Activated CD8-positive, alpha-beta memory T cell treated with anti-CD3 and anti-CD28 coated beads, Interleukin-2, amount 50 U/mL, for 4 hours (primary cell): ENCODE results near the gene DOCK9.
"Not testable (repeated sequence)": the region's sequence is repeated elsewhere in the genome, so short reads cannot be mapped to it uniquely, and the experiment has no call there.

Source experiments
- DNase-seq: peaks from one replicate; pipeline ENCODE4 v3.0.0-alpha.2; 2020

Gene DOCK9

GRCh38 chr13:98813993-98814392 lies 163.9 kb downstream of the DOCK9 start:
- DNase-seq = no peak

GRCh38 chr13:98812186-98812790 lies 165.6 kb downstream of the DOCK9 start:
- not testable (repeated sequence) for DNase-seq

- no peak for DNase-seq
Measured at GRCh38 chr13:98810746-98811145, 167.1 kb downstream of the DOCK9 start.

DNA sequence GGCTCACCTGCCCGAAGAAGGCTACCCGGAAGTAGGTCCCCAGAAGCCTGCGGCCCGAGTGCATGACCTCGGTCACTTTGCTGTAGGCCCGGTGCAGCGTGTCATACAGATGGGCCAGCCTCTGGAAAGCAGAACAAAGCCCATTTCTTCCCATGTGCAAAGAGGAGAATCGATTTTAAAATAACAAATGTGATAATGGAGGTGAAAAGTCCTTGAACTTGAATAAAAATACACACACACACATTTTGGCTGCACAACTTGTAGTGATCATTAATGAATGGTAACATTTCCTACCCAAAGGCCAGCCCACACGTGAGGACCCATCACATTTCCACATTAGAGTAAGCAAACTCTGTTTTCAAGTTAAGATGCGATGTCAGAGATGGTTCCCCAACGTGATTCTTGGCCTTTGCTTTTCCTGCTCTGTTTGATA lies 168.5 kb downstream of the DOCK9 start:
- DNase-seq = no peak

DNA sequence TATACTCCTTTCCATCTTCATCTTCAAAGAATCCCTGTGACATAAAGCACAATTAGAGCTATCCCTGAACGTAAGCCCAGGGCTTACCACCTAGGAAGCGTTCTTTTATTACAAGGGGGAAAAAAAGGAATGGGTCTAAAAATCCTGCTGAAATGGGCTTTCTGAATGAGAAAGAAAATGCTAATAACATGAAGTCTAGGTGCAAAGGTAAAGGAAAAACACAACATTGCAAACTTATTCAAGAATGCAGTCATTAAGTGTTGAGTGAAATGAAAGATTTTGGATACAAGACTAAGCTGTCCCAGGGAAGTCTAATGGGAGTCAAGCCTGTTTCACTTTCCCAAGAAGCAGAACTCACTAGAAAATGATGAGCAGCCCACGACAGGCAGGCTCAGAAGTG lies 170.1 kb downstream of the DOCK9 start:
- no peak for DNase-seq

- no peak for DNase-seq
Measured at GRCh38 chr13:98804336-98804855, 173.5 kb downstream of the DOCK9 start.

- no peak for DNase-seq
Measured at GRCh38 chr13:98803921-98804320, 173.9 kb downstream of the DOCK9 start.

DNA sequence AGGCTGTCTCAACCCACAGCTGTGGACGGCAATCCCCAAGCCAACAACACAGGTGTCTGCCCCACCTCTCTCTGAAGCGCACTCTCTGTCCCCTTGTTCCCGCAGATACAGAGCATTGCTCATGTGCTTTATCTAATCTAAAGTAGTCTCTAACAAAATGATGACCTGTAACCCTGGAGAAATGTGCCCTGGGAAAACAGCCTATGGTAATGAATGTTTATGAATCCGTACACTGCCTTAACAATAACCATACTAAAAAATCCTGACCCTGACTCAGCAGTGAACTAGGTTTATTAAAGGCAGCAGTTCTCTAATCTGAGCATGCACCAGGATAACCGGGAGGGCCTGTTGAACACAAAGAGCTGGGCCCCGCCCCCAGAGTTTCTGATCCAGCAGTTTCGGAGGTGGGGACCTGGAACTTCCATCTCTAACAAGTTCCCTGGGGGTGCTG lies 174.7 kb downstream of the DOCK9 start:
- DNase-seq = no peak

- DNase-seq = no peak
Measured at GRCh38 chr13:98802559-98802958, 175.3 kb downstream of the DOCK9 start.

- no peak for DNase-seq
Measured at GRCh38 chr13:98801626-98802418, 176.0 kb downstream of the DOCK9 start.

GRCh38 chr13:98800078-98800477 lies 177.8 kb downstream of the DOCK9 start:
- no peak for DNase-seq

- DNase-seq = no peak
Measured at GRCh38 chr13:98798849-98799645, 178.8 kb downstream of the DOCK9 start.

DNA sequence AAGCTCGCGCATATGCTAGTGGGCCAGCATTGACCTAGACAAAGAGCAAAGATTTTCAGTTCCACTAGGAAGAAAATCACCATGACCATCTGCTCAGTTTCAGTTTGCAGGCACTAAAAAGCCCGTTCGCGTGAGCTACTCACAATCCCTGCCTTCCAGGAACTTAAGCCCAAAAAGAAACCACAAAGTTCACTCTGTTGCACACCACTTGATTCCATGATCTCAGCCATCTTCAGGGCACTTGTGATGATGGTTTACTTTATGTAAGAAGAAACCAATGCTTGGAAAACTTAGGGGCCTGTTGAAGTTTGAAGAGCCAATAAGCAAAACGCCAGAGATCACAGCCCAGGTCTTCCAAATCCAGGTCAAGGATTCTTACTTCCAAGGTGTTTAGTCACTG lies 180.4 kb downstream of the DOCK9 start:
- DNase-seq = no peak

- DNase-seq = no peak
Measured at GRCh38 chr13:98796798-98797197, 181.1 kb downstream of the DOCK9 start.

- no peak for DNase-seq
Measured at GRCh38 chr13:98796191-98796590, 181.7 kb downstream of the DOCK9 start.

DNA sequence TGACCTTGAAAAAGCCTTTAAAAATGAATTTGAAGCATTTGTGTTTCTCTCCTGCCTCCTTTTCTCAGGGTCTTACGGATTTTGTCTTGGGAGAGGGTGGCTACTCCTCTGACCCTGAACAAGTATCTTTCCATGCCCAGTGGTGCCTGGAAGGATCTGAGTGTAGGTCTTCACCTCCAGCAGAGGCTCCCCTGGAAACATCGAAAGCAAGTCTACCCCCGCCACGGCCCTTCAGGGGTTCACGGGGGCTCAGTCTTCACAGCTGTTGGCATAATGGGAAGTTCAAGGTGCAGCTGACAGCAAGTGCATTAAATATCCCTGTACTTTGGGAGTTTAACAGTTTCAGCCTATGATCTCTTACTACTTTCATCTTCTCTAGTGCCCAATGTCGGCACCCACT lies 182.6 kb downstream of the DOCK9 start:
- DNase-seq = no peak

DNA sequence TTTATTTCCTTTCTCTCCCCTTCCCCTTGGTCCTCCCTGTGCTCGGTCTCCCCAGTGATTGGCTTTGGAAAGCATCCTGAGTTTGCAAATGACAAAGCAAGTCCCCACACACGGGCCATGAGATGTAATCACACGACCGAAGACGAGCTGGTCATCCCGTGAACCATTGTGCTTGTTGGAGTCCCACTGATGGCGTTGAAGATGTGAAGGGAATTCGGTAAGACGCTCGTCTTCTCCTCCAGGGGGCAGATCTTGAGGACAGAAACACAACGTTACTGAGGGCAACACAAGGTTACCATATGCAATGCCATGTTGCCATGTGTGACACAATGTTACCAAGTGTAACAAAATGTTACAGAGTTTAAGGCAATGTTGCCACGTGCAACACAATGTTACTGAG lies 183.4 kb downstream of the DOCK9 start:
- DNase-seq = no peak

DNA sequence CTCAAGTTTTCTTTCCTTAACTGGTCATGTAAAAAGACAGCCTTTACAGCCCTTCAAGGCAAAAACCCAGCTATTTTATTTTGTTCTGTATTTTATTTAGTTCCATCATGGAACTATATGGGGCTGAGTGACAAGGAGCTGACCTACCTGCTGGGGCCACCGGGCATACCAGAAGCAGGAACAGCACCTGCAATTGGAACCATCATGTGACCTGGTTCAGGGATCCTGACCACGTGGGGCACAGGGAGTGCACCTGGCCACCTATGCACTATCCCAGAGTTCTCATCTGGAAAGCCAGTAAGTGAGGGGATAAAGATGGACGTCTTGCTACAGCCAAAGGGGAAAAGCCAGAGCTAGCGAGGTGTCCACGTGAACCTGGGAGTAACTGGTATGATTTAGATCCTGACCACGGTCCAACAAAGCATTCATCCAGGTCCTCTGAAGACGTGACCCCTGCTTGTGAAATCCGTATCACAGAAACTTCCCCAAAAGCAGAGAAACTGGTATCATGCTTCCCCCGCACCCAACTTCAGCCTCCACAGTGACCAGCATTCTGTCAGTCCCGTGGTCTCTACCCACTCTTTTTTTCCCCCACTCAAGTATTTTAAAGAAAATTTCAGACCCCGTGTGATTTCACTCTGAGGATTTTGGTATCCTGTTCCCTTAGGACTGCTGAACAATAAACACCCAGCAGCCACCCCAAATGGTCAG lies 184.9 kb downstream of the DOCK9 start:
- no peak for DNase-seq

DNA sequence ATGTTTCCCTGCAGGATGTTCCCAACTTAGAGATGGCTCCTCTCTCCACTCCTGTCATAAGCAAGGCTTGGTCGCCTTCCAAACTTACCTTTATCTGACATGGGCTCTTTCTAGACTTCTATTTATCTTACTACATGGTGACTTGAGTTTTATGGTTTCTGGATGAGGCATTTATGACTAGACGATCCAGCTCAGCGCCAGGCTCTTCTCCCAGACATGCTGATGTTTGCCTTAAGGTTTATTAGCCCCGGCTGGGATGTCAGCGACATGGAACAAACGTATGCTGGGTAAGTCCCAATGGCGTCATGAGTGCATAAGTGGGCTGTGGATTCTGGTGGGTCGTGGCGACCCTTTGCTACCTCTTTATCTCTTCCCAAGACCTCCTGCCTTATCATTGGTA lies 185.5 kb downstream of the DOCK9 start:
- no peak for DNase-seq

- no peak for DNase-seq
Measured at GRCh38 chr13:98791611-98792010, 186.3 kb downstream of the DOCK9 start.

DNA sequence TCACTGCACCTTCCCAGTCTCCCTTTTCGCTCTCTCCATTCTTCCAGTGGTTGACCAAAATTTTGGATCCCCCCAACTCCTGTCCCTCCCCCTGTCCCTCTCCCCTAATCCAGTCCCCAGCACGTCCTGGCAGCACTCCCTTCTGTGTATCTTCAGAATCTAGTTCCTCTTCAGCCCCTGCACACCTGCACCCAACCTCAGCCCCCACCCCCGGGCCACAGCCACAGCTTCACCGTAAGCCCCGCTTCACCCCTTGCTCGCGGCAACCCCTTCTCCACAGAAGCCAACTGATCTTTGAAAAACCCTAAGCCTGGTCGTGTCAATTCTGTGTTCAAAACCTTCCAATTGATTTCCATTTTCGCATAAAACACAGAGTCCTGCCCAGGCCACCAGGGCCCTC lies 189.9 kb downstream of the DOCK9 start:
- no peak for DNase-seq

- DNase-seq = no peak
Measured at GRCh38 chr13:98787173-98787572, 190.7 kb downstream of the DOCK9 start.

- no peak for DNase-seq
Measured at GRCh38 chr13:98786023-98786422, 191.8 kb downstream of the DOCK9 start.
